K562 (cell line): ENCODE measurements around the gene AMIGO1. TPM values are rescaled to one million over a fixed set of nuclear protein-coding genes. Genes with fewer than 3 reads are reported as not detected.
A peak's percentile ranks its signal among the peaks of the same experiment; 100 is the strongest.

ENCODE experiments used
- CREB3L1 ChIP-seq: fragments of 450-650 bp; IDR thresholded peaks from 2 replicates; pipeline ENCODE4 v1.6.1; 2014; ENCODE audit warnings: low read depth, mild to moderate bottlenecking, moderate library complexity, borderline replicate concordance
- DPF2 ChIP-seq: fragments of 450-650 bp; IDR thresholded peaks from 2 replicates; pipeline ENCODE4 v1.6.1; 2016
- HDAC8 ChIP-seq: fragments of 450-650 bp; IDR thresholded peaks from 2 replicates; pipeline ENCODE4 v1.6.1; 2016; ENCODE audit warnings: mild to moderate bottlenecking, missing genetic modification characterization, moderate library complexity, missing compliant biosample characterization
- JUN ChIP-seq, 2 experiments: sonication (generic) in 1 of 2; formaldehyde crosslinking in 1 of 2; IDR thresholded peaks; 2 replicates each; pipeline versions ENCODE4 v1.6.1 to v1.8.0; 2012 to 2022; ENCODE audit warnings: borderline replicate concordance in 2 of 2, mild to moderate bottlenecking in 2 of 2, improper control_type of control experiment in 1 of 2, low read depth in 1 of 2, low read length in 1 of 2, missing genetic modification reagents in 1 of 2
- LEF1 ChIP-seq: fragments of 450-650 bp; IDR thresholded peaks from 2 replicates; pipeline ENCODE4 v1.6.1; 2016; ENCODE audit warnings: mild to moderate bottlenecking
- POLR2G ChIP-seq: fragments of 200-400 bp; formaldehyde crosslinking; IDR thresholded peaks from 2 replicates; pipeline ENCODE4 v1.6.1; 2017; ENCODE audit warnings: low read depth, mild to moderate bottlenecking, antibody characterized with exemption, low read length, moderate library complexity
- SAP30 ChIP-seq: fragments of 200-600 bp; sonication (generic); IDR thresholded peaks from 2 replicates; pipeline ENCODE4 v1.6.1; 2012; ENCODE audit warnings: borderline replicate concordance, low read depth, mild to moderate bottlenecking, moderate library complexity, low read length, control low read depth, inconsistent platforms; ENCODE audit not compliant: insufficient read depth, poor library complexity, severe bottlenecking
- ZNF644 ChIP-seq: fragments of 200-800 bp; sonication (Bioruptor generic); IDR thresholded peaks from 2 replicates; pipeline ENCODE4 v1.6.1; 2016; ENCODE audit warnings: low read depth, missing genetic modification characterization, missing compliant biosample characterization
- polyA plus RNA-seq, 8 experiments: library from polyadenylated mRNA; depleted of rRNA in 4 of 8; stranded (reverse) in 5 of 8; unstranded in 3 of 8; fragments of >200 nt; fragmentation: Nextera tagmentation in 2 of 8; fragmentation: Illumina TruSeq in 1 of 8; extraction: Ambion mirVana in 2 of 8; extraction: Trizol in 1 of 8; gene quantifications; 2 replicates each; pipeline versions ENCODE4 v1.2.1 to v1.2.3, GENCODE V29; 2011 to 2014; ENCODE audit warnings: inconsistent platforms in 1 of 8, missing spikeins in 1 of 8
- total RNA-seq, 7 experiments: library from RNA; depleted of rRNA in 6 of 7; stranded (reverse); fragments of >200 nt in 6 of 7; fragmentation: Illumina TruSeq in 2 of 7; extraction: Trizol in 2 of 7; gene quantifications; 2 replicates each; pipeline versions ENCODE4 v1.2.1 to v1.2.3, GENCODE V29; 2011 to 2021; ENCODE audit warnings: low replicate concordance in 1 of 7

AMIGO1 gene
- total and polyA plus RNA-seq, 9 of the 15 experiments (the other 6 are each of a cell fraction or from before 2014, with no cell fraction given): 0.24 to 1.0 (median 0.54) TPM

DNA sequence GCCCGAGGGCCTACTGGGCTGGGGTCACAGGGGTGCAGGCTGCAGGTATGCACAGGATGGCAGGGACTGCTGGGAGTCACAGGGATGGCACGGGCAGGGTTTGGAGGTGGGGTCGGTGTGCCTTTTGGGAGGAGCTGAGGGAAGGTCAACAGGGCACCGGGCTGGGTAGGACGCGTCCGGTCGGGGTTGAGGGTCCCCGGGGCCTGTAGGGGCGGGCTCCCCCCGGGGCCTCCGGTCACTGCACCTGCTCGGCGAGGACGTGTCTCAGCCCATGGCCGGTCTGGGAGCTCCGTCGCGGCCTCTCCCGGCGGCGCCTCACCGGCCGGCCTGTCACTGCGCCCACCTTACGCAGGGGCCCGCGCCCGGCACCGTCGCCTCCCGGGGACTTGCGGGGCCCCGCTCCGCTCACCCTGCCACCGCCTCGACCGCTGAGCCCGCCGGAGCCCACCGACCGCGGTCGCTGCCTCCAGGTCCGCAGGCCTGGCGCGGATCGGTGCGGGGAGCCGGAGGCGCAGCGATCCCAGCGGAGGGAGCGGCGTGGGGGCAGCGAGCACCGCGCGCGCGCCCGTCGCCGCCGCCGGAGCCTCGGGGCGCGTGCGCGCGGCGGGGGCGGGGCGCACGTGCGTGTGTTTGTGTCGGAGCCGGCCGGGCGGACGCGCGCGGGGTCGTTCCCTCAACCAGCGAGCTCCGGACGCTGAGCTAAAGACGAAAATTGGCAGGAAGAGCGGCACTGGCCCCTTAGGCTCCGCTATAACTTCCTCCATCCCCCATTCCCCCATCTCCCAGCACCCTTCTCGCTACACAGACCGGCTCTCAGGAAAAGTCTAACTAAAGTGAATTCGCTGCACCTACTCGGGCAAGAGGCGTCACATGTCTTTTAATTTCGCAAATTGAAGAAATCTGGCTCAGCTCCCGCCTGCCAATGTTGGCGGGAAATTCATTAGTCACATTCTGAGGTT, at the start of gene AMIGO1 (continued):
- TF ChIP-seq HDAC8 (no peak), ZNF644 (peak; percentile 48; the same call in 1 of the 2 replicates), POLR2G (peak; percentile 66), DPF2 (no peak), LEF1 (no peak), JUN (IDR thresholded peaks at IDR 0.05; ENCODE audit: borderline replicate concordance, low read depth, low read length) (no peak), JUN (CRISPR knock-in tag; IDR thresholded peaks at IDR 0.05; ENCODE audit: borderline replicate concordance) (0 out of 2 replicates have a peak, but pooled peaks have one; percentile 9), CREB3L1 (peak; percentile 41; the same call in 1 of the 2 replicates), SAP30 (peak; percentile 61)
